IPS-NIHi7 (cell line): ENCODE results near the gene NRG3.

ENCODE experiments used
- DNase-seq: peaks from one replicate; pipeline ENCODE4 v3.0.0; 2012; ENCODE audit warnings: mixed read lengths; ENCODE audit errors: extremely low spot score

Gene NRG3

GRCh38 chr10:82391971-82392370 is 517.0 kb downstream of the NRG3 start:
- DNase-seq: no peak

DNA sequence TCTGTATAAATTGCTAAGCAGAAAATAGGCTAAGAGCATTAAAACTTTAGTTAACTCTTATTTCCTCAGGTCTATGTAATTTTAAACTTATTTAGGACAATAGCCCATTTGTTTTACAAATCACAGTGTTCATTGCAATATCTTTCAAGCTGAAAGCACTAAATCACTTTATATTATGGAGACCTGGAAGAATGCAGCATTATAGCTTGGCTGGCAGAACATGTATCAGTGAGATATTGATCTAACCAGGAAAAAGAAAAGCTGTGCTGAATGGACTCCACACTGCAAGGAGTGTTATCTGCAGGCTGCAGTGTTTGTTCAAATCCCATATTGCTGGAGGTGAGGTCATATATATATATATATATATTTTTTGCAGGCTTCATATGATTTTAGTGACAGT is 517.5 kb downstream of the NRG3 start:
- no peak for DNase-seq

GRCh38 chr10:82394122-82394521 is 519.1 kb downstream of the NRG3 start:
- no peak for DNase-seq

- DNase-seq: no peak
Measured at GRCh38 chr10:82394987-82395386, 520.0 kb downstream of the NRG3 start.

DNA sequence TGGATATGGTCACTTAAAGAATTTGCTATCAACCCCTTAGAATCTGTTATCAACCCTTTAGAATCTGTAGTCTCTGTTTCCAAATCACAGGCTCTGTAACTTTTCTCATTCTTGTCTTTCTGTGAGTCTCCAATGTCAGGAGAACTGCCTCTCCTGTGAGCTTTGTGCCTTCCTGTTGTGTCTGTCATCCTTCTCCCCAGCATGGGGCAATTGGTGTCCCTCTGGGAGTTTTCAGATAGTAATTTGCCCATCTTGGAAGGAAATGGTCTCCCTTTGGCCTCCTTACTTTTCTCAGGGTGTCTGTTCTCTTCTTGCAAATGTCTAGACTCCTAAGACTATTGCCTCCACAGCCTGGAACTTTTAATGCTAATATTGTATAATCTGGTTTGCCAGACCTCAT is 521.9 kb downstream of the NRG3 start:
- no peak for DNase-seq

- DNase-seq: peak; percentile 49
Measured at GRCh38 chr10:82397854-82398253, 522.9 kb downstream of the NRG3 start.

- DNase-seq: no peak
Measured at GRCh38 chr10:82399850-82400249, 524.9 kb downstream of the NRG3 start.

GRCh38 chr10:82400841-82401240 is 525.8 kb downstream of the NRG3 start:
- DNase-seq: no peak

- DNase-seq: no peak
Measured at GRCh38 chr10:82402906-82403401, 528.0 kb downstream of the NRG3 start.

DNA sequence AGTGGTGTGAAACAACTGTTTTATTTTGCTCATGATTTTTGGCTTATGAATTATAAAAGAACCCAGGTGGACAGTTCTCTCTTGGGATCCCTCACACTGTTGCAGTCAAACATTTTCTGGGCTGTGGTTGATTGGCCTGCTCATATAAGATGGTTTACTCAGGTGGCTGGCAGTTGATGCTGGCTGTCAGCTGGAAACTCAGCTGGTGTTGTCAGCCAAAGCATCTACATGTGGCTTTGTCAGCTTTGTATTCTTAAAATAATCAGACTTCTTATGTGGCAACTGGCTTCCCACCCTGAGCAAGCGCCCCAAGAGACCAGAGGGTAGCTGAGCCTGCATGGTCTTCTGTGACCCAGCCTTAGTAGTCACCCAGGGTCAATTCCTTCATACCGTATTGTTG is 534.7 kb downstream of the NRG3 start:
- no peak for DNase-seq

DNA sequence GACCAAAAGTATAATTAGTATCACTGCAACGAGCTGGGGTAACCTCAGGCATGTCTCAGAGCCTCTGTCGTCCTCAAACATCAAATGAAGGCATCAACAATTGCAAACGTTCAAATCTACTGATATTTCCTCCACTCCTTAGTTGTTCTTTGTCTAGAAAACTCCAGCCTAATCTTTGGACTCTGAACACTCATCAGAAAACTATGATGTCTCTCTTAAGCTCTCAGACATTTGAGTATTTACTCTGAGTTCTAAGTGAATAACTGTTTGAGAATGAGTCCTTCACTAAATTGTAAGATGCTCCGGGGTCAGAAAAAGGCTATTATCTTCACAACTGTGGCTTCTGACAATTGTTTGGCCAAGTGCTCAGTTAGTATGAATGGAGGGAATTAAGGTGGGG is 536.4 kb downstream of the NRG3 start:
- DNase-seq: no peak

GRCh38 chr10:82420001-82420400 is 545.0 kb downstream of the NRG3 start:
- no peak for DNase-seq

GRCh38 chr10:82429302-82429701 is 554.3 kb downstream of the NRG3 start:
- DNase-seq: no peak

- DNase-seq: no peak
Measured at GRCh38 chr10:82438277-82438676, 563.3 kb downstream of the NRG3 start.

- DNase-seq: no peak
Measured at GRCh38 chr10:82440775-82441174, 565.8 kb downstream of the NRG3 start.

- no peak for DNase-seq
Measured at GRCh38 chr10:82452046-82452445, 577.1 kb downstream of the NRG3 start.

DNA sequence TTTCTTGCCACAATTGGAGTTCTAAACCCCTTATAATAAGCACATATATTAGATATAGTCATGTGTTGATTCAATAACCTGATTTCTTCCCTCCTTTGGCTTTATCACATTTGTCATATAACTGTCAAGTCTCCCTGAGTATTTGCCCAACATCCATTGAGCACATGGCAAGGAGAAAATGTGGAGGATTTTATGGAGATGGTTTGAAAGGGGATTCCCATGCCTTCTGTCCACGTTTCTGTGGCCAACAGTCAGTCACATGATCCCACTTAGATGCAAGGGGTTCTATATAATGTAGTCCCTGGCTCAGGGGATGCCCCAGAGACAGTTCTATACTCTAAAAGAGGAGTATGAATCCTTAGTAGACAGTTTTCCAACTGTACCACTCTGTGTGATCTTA is 577.7 kb downstream of the NRG3 start:
- DNase-seq: no peak

- no peak for DNase-seq
Measured at GRCh38 chr10:82453678-82454293, 578.8 kb downstream of the NRG3 start.

DNA sequence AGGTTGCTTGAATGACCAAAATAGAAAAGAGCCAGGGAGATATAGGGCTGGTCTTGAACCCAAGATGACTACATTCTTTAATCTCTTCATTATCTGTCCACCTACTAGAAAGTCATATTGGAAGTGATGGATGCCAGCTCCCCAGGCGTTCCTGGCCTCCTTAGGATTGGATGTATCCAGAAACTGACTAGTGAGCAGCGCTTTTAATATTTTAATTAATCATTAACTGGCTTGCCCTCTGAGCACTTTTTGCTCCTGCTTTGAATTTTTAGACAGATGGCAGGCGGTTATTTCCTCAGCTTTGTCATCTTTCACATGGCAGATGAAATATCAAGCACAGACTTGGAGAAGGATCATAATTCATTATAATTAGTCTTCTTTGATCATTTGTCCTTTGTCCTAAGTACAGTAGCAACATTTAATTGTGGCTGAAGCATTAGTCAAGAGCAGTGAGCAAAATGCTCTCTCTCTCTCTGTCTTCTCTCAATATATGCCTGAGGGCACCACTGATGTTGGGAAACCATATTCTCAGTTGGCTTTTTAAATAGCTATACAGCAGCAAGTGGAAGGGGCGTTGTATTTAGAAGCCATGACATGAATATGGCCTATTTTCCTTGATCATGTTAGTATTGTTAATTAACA is 588.0 kb downstream of the NRG3 start:
- no peak for DNase-seq

DNA sequence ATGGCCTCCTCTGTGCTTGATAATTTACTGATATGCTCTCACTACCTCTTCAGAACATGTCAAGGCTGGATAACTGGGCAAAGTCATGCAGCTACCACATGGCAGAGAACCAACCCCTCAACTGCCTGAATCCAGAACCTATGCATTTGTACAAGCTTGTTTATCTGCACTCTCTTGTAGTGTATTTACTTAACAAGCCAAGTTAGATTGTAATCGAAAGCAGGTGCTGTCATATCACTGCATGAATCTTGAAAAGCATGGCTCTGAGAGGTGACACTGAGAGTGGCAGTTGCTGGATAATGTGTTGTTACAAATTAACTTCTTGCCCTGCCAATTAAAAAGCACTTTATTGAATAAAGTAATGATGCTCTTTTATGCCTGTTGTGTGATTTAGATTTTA is 588.6 kb downstream of the NRG3 start:
- DNase-seq: no peak

DNA sequence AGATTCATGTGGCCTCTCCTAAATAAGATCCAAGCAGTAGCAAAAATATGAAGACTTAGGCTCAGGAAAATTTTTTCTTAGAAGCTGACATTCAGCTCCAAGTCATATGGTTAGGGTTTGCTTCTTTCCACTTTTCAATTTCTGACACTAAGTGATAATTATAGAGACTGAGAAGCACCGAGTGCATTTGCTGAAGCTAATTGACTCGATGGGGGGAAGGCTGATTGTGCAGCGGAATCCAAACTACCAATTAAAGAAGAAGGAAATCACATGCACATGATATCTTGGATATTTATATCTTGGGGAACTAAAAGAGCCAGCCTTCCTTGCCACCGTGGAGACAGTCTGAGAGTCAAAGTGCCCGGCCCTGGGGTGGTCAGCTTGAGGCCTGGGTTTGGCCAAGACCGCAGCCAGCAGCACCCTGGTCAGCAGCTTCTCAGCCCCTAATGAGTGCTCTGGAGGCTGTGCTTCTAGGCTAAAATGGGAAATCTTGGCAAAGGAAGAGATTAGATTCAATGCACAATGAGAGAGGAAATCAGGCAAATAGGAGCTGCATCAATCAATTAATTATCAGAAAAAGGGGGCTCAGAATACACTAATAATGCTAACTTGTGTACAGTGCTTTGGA is 589.3 kb downstream of the NRG3 start:
- no peak for DNase-seq

- DNase-seq: no peak
Measured at GRCh38 chr10:82464966-82465365, 590.0 kb downstream of the NRG3 start.

- no peak for DNase-seq
Measured at GRCh38 chr10:82468453-82468852, 593.5 kb downstream of the NRG3 start.
